Body of pancreas (tissue), 4 donors: ENCODE results near the gene MAGIX.

Experiments used
- CTCF ChIP-seq, 7 experiments: fragments of 450-650 bp in 4 of 7; fragments of 200-600 bp in 3 of 7; sonication (generic) in 3 of 7; IDR thresholded peaks; one replicate each; pipeline ENCODE4 v1.5.1; 2016 to 2019; ENCODE audit warnings: antibody characterized with exemption in 7 of 7
- POLR2A ChIP-seq, 3 donors: fragments of 450-650 bp; IDR thresholded peaks; one replicate each; pipeline ENCODE4 v1.6.1; 2016; ENCODE audit warnings: antibody characterized with exemption in 3 of 3, mild to moderate bottlenecking in 2 of 3

GRCh38 chrX:49204017-49204416 is 41.5 kb downstream of the MAGIX start:
- TF ChIP-seq CTCF (IDR thresholded peaks at IDR 0.05) (no peak), POLR2A (IDR thresholded peaks at IDR 0.05) (no peak)
